Neural cell (in vitro differentiated cells): ENCODE results near the gene LATS2.

Experiments
- EP300 ChIP-seq: fragments of 450-650 bp; conservative IDR thresholded peaks from 2 replicates; pipeline ENCODE4 v1.6.1; 2014; ENCODE audit warnings: antibody characterized with exemption, mild to moderate bottlenecking, moderate library complexity; ENCODE audit not compliant: poor library complexity, severe bottlenecking
- EZH2 ChIP-seq: fragments of 200-600, 300-800 bp; shearing (Covaris generic), sonication (generic); IDR thresholded peaks from 2 replicates; pipeline ENCODE4 v1.6.1; 2014; ENCODE audit warnings: antibody characterized with exemption, low read length, borderline replicate concordance, mild to moderate bottlenecking; ENCODE audit not compliant: insufficient read depth, poor library complexity, severe bottlenecking
- POLR2AphosphoS5 ChIP-seq: IDR thresholded peaks from 2 replicates; pipeline ENCODE4 v1.6.1; 2012
- TAF1 ChIP-seq: IDR thresholded peaks from 2 replicates; pipeline ENCODE4 v1.6.1; 2012; ENCODE audit warnings: low read depth
- TF ChIP-seq, protein P1 (sequence below): fragments of 450-650 bp; IDR thresholded peaks from 2 replicates; pipeline ENCODE4 v1.5.1; 2014; ENCODE audit warnings: antibody characterized with exemption, mild to moderate bottlenecking, moderate library complexity; ENCODE audit not compliant: poor library complexity, severe bottlenecking

DNA sequence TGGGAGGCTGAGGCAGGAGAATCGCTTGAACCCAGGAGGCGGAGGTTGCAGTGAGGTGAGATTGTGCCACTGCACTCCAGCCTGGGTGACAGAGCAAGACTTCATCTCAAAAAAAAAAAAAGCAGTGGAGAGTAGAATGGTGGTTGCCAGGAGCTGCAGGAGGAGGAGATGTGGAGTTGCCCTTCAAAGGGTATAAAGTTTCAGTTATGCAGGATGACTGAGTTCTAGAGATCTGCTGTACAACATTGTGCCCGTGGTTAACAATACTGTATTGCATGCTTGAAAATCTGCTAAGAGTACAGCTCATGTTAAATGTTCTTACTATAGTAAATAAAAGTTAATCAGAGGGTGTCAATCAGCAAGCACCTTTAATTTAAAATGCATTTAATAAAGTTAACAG lies 28.4 kb upstream of the LATS2 start:
- TF ChIP-seq, protein P1, sequence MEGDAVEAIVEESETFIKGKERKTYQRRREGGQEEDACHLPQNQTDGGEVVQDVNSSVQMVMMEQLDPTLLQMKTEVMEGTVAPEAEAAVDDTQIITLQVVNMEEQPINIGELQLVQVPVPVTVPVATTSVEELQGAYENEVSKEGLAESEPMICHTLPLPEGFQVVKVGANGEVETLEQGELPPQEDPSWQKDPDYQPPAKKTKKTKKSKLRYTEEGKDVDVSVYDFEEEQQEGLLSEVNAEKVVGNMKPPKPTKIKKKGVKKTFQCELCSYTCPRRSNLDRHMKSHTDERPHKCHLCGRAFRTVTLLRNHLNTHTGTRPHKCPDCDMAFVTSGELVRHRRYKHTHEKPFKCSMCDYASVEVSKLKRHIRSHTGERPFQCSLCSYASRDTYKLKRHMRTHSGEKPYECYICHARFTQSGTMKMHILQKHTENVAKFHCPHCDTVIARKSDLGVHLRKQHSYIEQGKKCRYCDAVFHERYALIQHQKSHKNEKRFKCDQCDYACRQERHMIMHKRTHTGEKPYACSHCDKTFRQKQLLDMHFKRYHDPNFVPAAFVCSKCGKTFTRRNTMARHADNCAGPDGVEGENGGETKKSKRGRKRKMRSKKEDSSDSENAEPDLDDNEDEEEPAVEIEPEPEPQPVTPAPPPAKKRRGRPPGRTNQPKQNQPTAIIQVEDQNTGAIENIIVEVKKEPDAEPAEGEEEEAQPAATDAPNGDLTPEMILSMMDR, result no peak
- TF ChIP-seq TAF1 (no peak), EZH2 (no peak), EP300 (no peak), POLR2AphosphoS5 (no peak)
